ENCODE results near the gene SLC28A1.

- TF ChIP-seq POLR2AphosphoS5 (IDR thresholded peaks at IDR 0.05; ENCODE audit: low read depth, low read length) (no peak), EZH2phosphoT487 (IDR thresholded peaks at IDR 0.05; ENCODE audit: borderline replicate concordance, low read depth) (no peak), REST (IDR thresholded peaks at IDR 0.05; ENCODE audit: low read depth, low read length) (no peak), RXRA (IDR thresholded peaks at IDR 0.05; ENCODE audit: borderline replicate concordance, low read depth) (no peak), EP300 (IDR thresholded peaks at IDR 0.05; ENCODE audit: borderline replicate concordance in 1 of 2, low read depth in 1 of 2, low read length in 1 of 2) (no peak), FOXM1 (IDR thresholded peaks at IDR 0.05; ENCODE audit: low read depth) (no peak), USF2 (IDR thresholded peaks at IDR 0.05; ENCODE audit: borderline replicate concordance, low read depth, low read length) (no peak), ZBTB33 (IDR thresholded peaks at IDR 0.05; ENCODE audit: borderline replicate concordance, low read depth) (no peak), PBX3 (IDR thresholded peaks at IDR 0.05) (no peak), FOSL2 (IDR thresholded peaks at IDR 0.05; ENCODE audit: borderline replicate concordance, low read depth) (no peak), RFX5 (IDR thresholded peaks at IDR 0.05; ENCODE audit: low read length) (no peak), RCOR1 (IDR thresholded peaks at IDR 0.05; ENCODE audit: low read length) (no peak), YY1 (IDR thresholded peaks at IDR 0.05; ENCODE audit: low read depth) (no peak)
- TF ChIP-seq, protein P1, sequence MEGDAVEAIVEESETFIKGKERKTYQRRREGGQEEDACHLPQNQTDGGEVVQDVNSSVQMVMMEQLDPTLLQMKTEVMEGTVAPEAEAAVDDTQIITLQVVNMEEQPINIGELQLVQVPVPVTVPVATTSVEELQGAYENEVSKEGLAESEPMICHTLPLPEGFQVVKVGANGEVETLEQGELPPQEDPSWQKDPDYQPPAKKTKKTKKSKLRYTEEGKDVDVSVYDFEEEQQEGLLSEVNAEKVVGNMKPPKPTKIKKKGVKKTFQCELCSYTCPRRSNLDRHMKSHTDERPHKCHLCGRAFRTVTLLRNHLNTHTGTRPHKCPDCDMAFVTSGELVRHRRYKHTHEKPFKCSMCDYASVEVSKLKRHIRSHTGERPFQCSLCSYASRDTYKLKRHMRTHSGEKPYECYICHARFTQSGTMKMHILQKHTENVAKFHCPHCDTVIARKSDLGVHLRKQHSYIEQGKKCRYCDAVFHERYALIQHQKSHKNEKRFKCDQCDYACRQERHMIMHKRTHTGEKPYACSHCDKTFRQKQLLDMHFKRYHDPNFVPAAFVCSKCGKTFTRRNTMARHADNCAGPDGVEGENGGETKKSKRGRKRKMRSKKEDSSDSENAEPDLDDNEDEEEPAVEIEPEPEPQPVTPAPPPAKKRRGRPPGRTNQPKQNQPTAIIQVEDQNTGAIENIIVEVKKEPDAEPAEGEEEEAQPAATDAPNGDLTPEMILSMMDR (IDR thresholded peaks at IDR 0.05) = no peak
Measured at GRCh38 chr15:84857418-84858004, 27.0 kb upstream of the SLC28A1 start.

Measured in SK-N-SH (cell line).